GM18520 (cell line): Measurements from ENCODE around the gene TRIM8.

Experiments
- ATAC-seq: cut with Tn5 transposase; IDR thresholded peaks from one replicate; pipeline ENCODE4 v1.9.1; 2021; ENCODE audit not compliant: unreplicated experiment

Gene TRIM8

GRCh38 chr10:102644066-102644645, at the start of gene TRIM8:
Gene TRIM8, plus strand, starts transcription at chr10:102644479. Its CDS starts 139 bp downstream, at chr10:102644618.
- no peak for ATAC-seq

DNA sequence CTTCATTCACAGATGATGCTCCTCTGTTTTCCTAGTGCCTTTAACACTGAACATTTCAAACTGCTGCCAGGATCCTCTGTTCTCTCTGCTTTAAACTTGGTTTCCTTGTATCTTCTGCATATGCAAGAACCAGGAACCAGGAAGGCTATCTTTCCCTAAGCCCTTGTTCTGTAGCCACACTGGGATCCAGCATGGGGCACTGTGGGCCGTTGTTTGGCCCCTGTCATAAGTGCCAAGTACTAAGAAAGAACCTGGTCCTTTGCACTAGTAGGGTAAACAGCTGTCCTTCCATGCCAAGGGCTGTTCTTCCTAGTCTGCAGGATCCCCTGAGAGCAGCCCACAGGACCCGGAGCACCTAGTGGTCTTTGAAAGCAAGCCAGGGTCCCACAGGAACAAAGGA, 49.0 kb upstream of the TRIM8 start:
- no peak for ATAC-seq

DNA sequence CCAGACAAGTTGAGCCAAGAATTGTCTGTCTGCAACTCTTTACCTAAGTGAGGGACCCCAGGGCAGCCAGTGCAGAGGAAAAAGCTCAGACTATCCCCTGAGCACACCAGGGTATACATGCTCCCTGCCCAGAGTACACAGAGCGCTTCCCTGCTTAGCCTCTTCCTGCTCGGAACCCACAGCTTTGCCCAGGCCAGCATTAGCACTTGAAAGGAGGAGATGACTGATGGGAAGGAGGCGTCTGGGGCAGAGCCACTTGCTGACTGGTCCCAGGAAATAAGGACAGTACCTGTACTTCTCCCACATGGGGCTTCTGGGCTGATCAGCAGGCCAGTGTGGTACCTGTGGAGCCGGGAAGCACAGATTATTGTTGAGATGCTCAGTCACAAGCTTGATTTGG, 48.4 kb upstream of the TRIM8 start:
- ATAC-seq, result no peak

GRCh38 chr10:102596506-102596971, 47.7 kb upstream of the TRIM8 start:
- ATAC-seq, result no peak

DNA sequence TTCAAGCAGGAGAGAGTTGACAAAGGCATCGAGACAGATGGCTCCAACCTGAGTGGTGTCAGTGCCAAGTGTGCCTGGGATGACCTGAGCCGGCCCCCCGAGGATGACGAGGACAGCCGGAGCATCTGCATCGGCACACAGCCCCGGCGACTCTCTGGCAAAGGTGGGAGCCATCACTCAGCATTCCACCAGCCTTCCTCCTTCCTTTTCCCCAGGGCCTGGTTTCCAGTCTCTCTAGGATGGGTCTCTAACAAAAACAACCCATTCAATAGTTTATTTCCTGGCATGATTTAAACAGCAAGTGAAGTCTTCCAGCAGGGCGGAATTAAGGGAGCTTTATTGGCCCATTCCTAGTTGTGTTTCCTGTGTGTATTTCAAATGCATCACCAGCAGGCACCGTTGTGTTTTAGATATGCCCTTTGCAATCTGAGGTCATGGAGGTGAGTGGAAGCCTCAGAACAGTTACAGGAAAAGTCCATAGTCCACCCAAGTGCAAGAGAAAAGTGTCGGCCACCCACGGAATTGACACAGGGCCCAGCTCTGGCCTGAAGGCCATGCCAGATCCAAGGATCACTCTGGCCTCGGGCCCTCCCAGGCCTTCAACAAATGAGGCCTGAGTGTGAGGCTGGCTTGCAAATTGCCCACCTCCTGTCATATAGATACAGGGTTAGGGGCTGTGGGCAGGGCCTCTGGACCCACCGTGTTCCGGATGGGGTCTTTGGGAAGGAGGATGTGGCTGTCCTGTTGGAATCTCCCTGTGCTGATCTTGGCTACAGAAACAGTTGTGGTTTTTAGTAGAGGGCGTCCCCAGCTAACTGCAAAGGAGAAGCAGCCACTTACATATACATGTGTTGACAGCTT, 46.9 kb upstream of the TRIM8 start:
- ATAC-seq, result no peak

- ATAC-seq, result no peak
These were observed 46.0 kb upstream of the TRIM8 start for GRCh38 chr10:102598243-102598642.

GRCh38 chr10:102599565-102600327, 44.5 kb upstream of the TRIM8 start:
- ATAC-seq, result no peak

- no peak for ATAC-seq
These were observed 43.5 kb upstream of the TRIM8 start for GRCh38 chr10:102600816-102601215.

DNA sequence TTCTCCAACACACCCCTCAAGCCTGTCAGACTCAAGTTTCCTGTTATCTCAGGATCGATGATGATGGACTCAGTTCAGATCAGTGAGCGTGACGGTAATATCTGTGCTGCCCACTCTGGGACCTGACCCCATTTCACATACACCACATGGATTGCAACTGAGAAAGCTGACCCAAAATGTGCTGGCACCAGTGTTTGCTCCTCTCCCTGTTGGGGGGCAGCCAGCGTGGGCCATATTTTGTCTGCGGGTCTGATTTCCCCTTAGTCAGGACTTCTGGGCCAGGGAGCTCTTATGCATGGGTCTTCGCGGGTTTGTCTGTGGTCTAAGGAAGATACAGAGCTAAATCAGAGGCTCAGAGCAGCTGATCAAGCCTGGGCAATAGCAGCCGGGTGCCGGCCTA, 42.6 kb upstream of the TRIM8 start:
- ATAC-seq, result no peak

DNA sequence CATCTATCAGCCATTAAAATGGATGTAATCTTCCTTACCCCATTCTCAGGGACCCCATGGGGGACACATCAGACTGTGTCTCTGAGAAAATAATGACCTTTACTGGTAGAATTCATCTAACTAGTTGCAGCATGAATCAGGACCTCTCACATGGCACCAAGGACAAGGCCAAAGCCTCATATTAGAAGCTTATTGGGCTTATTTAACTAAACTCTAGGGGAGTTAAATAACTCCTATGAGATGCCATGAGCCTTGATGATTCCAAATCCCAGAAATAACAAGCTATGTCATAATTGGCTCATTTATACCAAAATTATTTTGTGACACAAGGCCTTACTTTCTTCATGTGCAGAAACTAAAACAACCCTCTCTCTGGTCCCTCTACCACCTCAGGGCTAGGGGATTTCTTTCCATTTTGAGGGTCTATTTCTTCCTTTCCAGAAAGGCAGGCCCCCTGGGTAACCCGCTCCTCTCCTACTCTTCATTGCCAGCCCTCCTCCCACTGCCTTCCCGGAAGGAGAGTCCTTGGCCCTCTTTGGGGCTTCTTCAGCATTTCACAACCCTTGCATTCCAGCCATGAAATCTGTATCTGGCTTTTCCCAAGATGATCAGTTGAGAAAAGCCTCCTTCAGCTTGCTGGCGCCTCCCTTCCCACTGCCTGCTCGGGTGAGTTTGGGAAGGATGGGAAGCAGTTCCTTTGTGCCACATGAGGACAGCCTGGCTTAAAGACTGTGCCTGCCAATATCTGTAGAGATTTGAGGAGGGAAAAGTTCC, 41.8 kb upstream of the TRIM8 start:
- no peak for ATAC-seq

- no peak for ATAC-seq
These were observed 40.3 kb upstream of the TRIM8 start for GRCh38 chr10:102603946-102604345.

- no peak for ATAC-seq
These were observed 39.8 kb upstream of the TRIM8 start for GRCh38 chr10:102604439-102604841.

GRCh38 chr10:102605712-102606111, 38.6 kb upstream of the TRIM8 start:
- ATAC-seq, result no peak

DNA sequence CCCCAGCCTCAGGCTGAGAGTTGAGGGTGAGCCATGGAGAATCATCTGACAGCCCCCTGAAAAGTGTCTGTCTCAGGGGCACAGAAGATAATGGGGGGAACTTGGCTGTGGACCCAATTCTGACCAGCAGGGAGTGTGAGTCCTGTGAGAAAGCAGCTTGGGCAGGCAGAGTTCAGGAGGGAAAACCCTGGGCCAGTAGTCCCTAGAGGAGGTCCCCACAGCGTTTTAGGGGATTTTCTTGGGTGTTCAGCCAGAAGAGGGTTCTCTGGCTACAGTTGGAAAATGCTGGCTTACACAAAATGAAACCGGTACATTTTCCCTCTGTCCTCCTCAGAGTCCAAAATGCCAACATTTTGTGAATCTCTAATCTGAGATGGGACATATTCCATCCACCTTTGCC, 35.8 kb upstream of the TRIM8 start:
- ATAC-seq, result no peak

GRCh38 chr10:102610441-102610887, 33.8 kb upstream of the TRIM8 start:
- ATAC-seq, result no peak

- no peak for ATAC-seq
These were observed 32.7 kb upstream of the TRIM8 start for GRCh38 chr10:102611514-102612087.

GRCh38 chr10:102612964-102613275, 31.4 kb upstream of the TRIM8 start:
- ATAC-seq, result no peak

- no peak for ATAC-seq
These were observed 31.0 kb upstream of the TRIM8 start for GRCh38 chr10:102613286-102613685.

DNA sequence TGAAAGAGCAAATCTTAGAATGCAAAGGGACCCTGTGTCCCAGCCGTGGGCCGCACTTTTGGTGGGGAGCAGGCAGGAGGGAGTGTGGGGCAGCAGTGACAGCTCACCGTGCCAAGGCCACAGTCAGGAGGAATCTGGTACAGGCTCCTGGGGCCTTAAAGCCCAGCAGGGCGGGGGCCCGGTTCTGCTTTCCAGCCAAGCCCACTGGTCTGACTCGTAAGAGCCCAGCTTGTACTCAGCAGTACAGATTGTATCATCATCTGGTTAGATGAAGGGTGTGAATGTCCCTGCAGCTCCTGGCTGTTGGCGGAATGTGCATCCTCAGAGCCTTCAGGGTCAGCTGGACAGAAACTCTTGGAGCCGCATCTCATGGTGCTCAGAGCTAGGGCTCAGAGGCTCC, 30.5 kb upstream of the TRIM8 start:
- ATAC-seq, result no peak

- ATAC-seq, result no peak
These were observed 29.4 kb upstream of the TRIM8 start for GRCh38 chr10:102614888-102615287.

DNA sequence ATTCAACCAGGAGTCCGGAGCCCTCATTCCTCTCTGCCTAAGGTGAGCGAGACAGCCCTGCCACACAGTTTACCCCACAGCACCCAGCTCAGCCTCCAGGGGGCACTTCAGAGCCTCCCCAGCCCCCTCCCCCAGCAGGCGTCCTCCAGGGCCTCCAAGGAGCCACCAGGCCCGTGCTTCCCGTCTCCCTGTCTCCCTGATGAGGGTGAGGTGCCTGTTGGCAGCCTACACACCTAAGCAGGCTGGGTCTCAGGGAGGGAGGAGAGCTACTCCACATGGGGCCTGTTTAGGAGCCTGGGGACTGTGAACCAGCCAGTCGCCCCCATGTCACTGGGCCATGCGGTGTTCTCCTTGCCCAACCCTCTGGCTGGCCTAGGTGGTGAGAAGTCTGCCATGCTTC, 28.9 kb upstream of the TRIM8 start:
- no peak for ATAC-seq
